HS-27A (cell line): ENCODE measurements around the gene SNORC.

Experiments
- DNase-seq: peaks from one replicate; pipeline ENCODE4 v3.0.0-alpha.2; 2012; ENCODE audit warnings: low read depth, missing footprints

Gene SNORC

DNA sequence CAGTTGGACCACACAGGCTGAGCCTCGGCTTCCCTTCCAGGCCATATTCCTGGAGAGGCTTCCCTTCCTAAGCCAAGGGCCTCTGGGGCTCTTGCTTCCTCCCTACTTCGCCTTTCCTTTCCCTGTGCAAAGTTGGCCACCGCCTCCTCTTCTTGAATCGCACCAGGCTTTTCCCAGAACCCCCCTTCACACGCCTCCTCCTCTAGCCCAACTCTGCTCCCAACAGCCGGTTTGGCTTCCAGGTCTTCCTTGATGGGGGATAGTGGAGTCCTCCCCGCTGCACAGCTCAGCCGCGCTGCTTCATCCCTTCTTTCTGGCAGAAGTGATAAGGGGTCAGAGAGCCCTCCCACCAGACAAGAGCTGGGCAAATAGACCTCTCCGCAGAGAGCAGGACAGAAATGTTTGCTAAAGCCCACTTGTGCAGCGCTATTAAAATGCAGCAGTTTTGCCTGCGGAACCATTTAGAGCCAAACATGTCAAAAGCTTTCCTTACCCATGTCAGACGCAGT lies 56.4 kb downstream of the SNORC start:
- DNase-seq: no peak

GRCh38 chr2:232927032-232927792 lies 57.1 kb downstream of the SNORC start:
- DNase-seq: no peak

DNA sequence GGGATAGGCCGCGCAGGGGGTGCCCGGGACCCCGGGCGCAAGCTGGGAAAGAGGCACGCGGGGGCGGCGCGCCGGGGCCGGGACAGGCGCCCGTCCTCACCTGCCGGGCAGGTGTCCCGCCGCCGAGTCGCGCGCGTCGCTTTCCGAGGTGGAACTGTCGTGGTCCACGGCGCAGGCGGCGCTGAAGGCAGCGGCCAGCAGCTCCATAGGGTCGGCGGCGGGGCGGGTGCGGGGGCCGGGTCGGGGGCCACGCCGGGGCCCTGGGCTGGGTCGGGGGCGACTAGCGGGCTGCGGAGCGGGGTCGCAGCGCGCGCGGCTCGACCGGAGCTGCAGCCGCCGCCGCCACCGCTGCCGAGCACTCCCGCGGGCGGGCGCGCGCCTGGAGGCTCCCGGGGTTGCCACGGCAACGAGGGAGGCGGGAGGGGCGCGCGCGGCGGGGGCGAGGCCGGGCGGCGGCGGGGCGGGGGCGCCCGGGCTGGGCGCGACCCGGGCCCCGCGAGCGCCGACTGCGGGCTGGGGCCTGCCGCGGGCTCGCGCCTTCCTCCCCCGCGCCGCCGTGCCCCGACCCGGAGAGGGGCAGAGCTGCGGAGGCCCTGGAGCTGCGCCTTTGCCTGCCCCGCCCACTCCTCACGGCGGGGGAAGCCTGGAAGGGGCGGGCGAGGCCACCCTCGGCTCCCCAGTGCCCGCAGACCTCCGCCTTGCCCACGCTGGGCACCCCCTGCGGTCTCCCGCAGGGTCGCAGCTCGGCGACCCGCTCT lies 57.9 kb downstream of the SNORC start:
- no peak for DNase-seq
